Measurements from ENCODE around the gene ZDHHC14.
"Not testable (repeated sequence)": the region's sequence is repeated elsewhere in the genome, so short reads cannot be mapped to it uniquely, and the experiment has no call there.

Gene ZDHHC14

DNA sequence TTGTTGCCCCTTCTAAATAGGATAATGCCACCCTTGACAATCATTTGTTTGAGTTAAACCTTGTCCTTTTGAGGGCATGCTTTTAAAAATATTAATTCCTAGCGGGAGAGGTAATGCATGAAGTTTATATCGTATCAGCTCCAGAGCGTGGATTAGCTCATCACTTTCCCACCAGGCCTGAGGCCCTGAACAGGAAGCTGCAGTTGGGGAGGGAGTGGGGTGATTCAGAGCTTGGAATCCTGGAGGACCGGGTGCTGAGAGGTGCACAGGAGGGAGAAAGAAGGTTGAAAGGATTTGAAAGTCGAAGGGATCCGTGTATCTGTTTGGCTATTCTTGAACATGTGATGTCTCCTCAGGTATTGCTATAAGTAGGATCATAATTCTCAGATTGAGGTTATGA lies 25.0 kb downstream of the ZDHHC14 start:
- TF ChIP-seq CTCF (IDR thresholded peaks at IDR 0.05; ENCODE audit: control insufficient read depth, extremely low read depth, insufficient read depth), result no peak
- DNase-seq (ENCODE audit: low read depth), result no peak
- no peak overlapping the region for H3K4me3 ChIP-seq (ENCODE audit: low read depth, low read length)

DNA sequence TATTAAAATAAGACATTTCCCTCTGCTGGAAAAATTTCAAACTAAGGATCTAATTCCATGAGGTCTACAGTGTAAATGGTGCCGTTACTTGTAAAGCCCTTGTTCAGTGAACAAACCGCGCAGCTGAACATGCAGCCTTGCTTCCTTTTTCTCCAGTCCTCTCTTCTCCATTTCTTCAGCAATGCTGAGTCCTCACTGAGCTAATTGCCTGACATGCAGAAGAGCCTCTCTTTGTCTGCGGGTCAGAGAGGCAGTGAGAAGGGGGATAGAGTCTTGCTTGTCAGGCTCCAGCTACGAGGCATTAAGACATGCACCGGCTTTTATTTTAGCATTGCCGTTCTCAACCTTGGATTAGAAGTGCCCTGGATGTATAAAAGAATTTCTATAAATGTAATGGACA lies 25.7 kb downstream of the ZDHHC14 start:
- no peak overlapping the region for H3K4me3 ChIP-seq (ENCODE audit: low read depth, low read length)
- DNase-seq (ENCODE audit: low read depth), result no peak
- TF ChIP-seq CTCF (IDR thresholded peaks at IDR 0.05; ENCODE audit: control insufficient read depth, extremely low read depth, insufficient read depth), result no peak

DNA sequence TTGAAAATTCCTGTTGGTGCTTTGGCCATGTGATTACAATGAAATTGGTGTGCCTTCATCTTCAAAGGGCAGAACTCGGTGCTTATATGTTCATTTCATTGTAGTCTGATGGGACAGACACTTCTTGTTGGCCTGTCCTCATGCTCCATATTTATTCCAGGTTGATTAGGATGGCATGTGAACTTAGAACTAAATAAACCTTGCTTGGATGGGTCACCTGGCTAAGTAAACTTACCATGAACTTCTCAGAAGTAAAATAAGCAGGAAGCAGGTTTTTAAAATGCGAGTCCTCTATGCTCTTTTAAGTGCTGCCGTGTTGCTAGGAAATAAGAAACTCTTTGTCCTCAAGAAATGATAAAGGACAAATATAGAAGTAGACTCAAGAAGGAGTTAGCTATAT lies 26.7 kb downstream of the ZDHHC14 start:
- no peak for TF ChIP-seq CTCF (IDR thresholded peaks at IDR 0.05; ENCODE audit: control insufficient read depth, extremely low read depth, insufficient read depth)
- DNase-seq (ENCODE audit: low read depth), result no peak
- no peak overlapping the region for H3K4me3 ChIP-seq (ENCODE audit: low read depth, low read length)

DNA sequence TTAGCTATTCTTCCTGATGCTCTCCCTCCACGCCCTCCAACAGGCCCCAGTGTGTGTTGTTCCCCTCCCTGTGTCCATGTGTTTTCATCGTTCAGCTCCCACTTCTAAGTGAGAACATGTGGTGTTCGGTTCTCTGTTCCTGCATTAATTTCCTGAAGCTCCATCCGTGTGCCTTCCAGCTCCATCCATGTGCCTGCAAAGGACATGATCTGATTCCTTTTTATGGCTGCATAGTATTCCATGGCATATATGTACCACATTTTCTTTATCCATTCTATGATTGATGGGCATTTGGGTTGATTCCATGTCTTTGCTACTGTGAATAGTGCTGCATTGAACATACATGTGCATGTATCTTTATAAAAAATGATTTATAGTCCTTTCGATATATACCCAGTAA lies 27.4 kb downstream of the ZDHHC14 start:
- DNase-seq (ENCODE audit: low read depth); H3K4me3 ChIP-seq (ENCODE audit: low read depth, low read length): not testable (repeated sequence)

- no peak overlapping the region for H3K4me3 ChIP-seq (ENCODE audit: low read depth, low read length)
- TF ChIP-seq CTCF (IDR thresholded peaks at IDR 0.05; ENCODE audit: control insufficient read depth, extremely low read depth, insufficient read depth), result no peak
- no peak for DNase-seq (ENCODE audit: low read depth)
Measured at GRCh38 chr6:157410045-157410444, 29.1 kb downstream of the ZDHHC14 start.

DNA sequence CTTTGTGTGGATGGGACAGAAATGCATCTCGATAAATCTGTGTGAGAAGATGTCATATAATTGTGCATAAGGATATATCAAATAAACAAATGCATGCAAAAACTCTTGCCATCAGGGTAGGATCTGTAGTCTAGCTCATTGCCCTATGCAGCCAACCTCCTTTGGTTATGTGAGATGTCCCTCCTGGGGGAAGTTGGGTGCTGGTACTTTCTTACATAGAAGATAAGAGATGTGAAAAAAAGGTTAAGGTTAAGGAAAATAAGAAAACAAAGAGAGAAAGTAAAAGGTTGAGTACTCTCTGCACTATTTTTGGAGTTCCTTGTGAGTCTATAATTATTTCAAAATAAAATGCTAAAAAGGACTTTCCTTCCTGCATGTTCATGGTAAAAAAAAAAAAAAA lies 30.4 kb downstream of the ZDHHC14 start:
- no peak overlapping the region for H3K4me3 ChIP-seq (ENCODE audit: low read depth, low read length)
- DNase-seq (ENCODE audit: low read depth), result no peak
- TF ChIP-seq CTCF (IDR thresholded peaks at IDR 0.05; ENCODE audit: control insufficient read depth, extremely low read depth, insufficient read depth), result no peak

DNA sequence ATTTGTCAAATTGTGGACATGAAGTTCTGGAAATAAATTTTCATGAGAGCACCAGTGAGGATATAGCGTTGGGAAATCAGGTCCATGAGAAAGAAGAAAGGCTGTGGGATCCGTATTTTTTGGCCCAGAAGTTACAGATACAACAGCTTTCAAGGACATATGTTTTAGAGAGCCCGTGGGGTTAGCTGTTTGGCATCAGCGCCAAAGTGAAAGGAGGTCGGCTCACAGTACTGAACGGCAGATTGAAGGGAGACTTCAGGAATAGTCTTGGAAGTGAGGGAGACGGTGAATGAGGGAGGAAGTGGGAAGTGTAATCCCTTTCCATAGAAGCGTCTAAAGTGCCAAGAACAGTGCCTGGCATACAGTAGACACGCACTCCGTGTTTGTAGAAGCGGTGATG lies 31.8 kb downstream of the ZDHHC14 start:
- TF ChIP-seq CTCF (IDR thresholded peaks at IDR 0.05; ENCODE audit: control insufficient read depth, extremely low read depth, insufficient read depth), result no peak
- H3K4me3 ChIP-seq (ENCODE audit: low read depth, low read length), result no peak overlapping the region

GRCh38 chr6:157420497-157420896 lies 39.5 kb downstream of the ZDHHC14 start:
- no peak overlapping the region for H3K4me3 ChIP-seq (ENCODE audit: low read depth, low read length)
- DNase-seq (ENCODE audit: low read depth), result no peak
- TF ChIP-seq CTCF (IDR thresholded peaks at IDR 0.05; ENCODE audit: control insufficient read depth, extremely low read depth, insufficient read depth), result no peak

More for the DNA sequence above, 31.8 kb downstream of the ZDHHC14 start:
- no peak for DNase-seq (ENCODE audit: low read depth)
